HepG2 (cell line): ENCODE measurements around the gene CACNA1G. TPM values are rescaled to one million over a fixed set of nuclear protein-coding genes. Genes with fewer than 3 reads are reported as not detected.
A peak's percentile ranks its signal among the peaks of the same experiment; 100 is the strongest.

Experiments
- ARHGAP35 ChIP-seq: sonication (generic); formaldehyde crosslinking; IDR thresholded peaks from 2 replicates; pipeline ENCODE4 v1.9.0; 2022; ENCODE audit warnings: mild to moderate bottlenecking, inconsistent platforms, moderate library complexity, missing genetic modification reagents, borderline replicate concordance
- CBX5 ChIP-seq: sonication (generic); formaldehyde crosslinking; IDR thresholded peaks from 2 replicates; pipeline ENCODE4 v1.4.0; 2020; ENCODE audit warnings: missing genetic modification reagents, borderline replicate concordance
- DNMT1 ChIP-seq: sonication (generic); formaldehyde crosslinking; IDR thresholded peaks from 2 replicates; pipeline ENCODE4 v1.5.1; 2020; ENCODE audit warnings: mild to moderate bottlenecking, missing genetic modification reagents
- EP300 ChIP-seq, 3 experiments: sonication (generic) in 1 of 3; formaldehyde crosslinking in 1 of 3; IDR thresholded peaks; 2 replicates each; pipeline versions ENCODE4 v1.5.1 to v1.6.1; 2011 to 2020; ENCODE audit warnings: low read depth in 2 of 3, low read length in 2 of 3, borderline replicate concordance in 1 of 3, improper control_type of control experiment in 1 of 3, mild to moderate bottlenecking in 1 of 3, missing genetic modification reagents in 1 of 3, moderate library complexity in 1 of 3
- ETV6 ChIP-seq: sonication (generic); formaldehyde crosslinking; conservative IDR thresholded peaks from 2 replicates; pipeline ENCODE4 v1.4.0; 2020; ENCODE audit warnings: missing genetic modification reagents
- FOXP1 ChIP-seq, 2 experiments: fragments of 450-650 bp in 1 of 2; IDR thresholded peaks; 2 replicates each; pipeline ENCODE4 v1.6.1; 2017 to 2018; ENCODE audit warnings: antibody characterized with exemption in 1 of 2
- HBP1 ChIP-seq: IDR thresholded peaks from 2 replicates; pipeline ENCODE4 v1.6.1; 2016; ENCODE audit warnings: low read depth, control low read depth
- IKZF1 ChIP-seq: fragments of 450-650 bp; IDR thresholded peaks from 2 replicates; pipeline ENCODE4 v1.7.1; 2016
- IKZF5 ChIP-seq: IDR thresholded peaks from 2 replicates; pipeline ENCODE4 v1.6.1; 2018; ENCODE audit warnings: missing genetic modification reagents, mild to moderate bottlenecking, missing compliant biosample characterization
- MED8 ChIP-seq: sonication (generic); formaldehyde crosslinking; IDR thresholded peaks from 2 replicates; pipeline ENCODE4 v1.8.1; 2023; ENCODE audit warnings: mild to moderate bottlenecking, missing genetic modification reagents; ENCODE audit not compliant: insufficient replicate concordance
- NR2F6 ChIP-seq, 2 experiments: IDR thresholded peaks; 2 replicates each; pipeline ENCODE4 v1.6.1; 2016; ENCODE audit warnings: antibody characterized with exemption in 1 of 2, mild to moderate bottlenecking in 1 of 2
- RARA ChIP-seq: IDR thresholded peaks from 2 replicates; pipeline ENCODE4 v1.6.1; 2016; ENCODE audit warnings: missing genetic modification reagents, missing compliant biosample characterization
- SRSF4 ChIP-seq: fragments of 200-400 bp; formaldehyde crosslinking; IDR thresholded peaks from one replicate; pipeline ENCODE4 v1.6.1; 2018; ENCODE audit warnings: mild to moderate bottlenecking, low read depth, low read length, moderate library complexity; ENCODE audit not compliant: poor library complexity, severe bottlenecking
- TFDP1 ChIP-seq: IDR thresholded peaks from 2 replicates; pipeline ENCODE4 v1.6.1; 2016; ENCODE audit warnings: missing compliant biosample characterization, missing genetic modification reagents, borderline replicate concordance
- ZBTB43 ChIP-seq: sonication (generic); formaldehyde crosslinking; conservative IDR thresholded peaks from 2 replicates; pipeline ENCODE4 v1.4.0; 2020; ENCODE audit warnings: missing genetic modification reagents
- ZNF12 ChIP-seq: sonication (generic); formaldehyde crosslinking; IDR thresholded peaks from 2 replicates; pipeline ENCODE4 v1.5.0; 2020; ENCODE audit warnings: missing genetic modification reagents
- ZNF18 ChIP-seq: sonication (generic); formaldehyde crosslinking; IDR thresholded peaks from 2 replicates; pipeline ENCODE4 v1.8.0; 2022; ENCODE audit warnings: mild to moderate bottlenecking, missing genetic modification reagents; ENCODE audit not compliant: insufficient replicate concordance
- ZNF24 ChIP-seq: fragments of 450-650 bp; IDR thresholded peaks from 2 replicates; pipeline ENCODE4 v1.6.1; 2017; ENCODE audit warnings: antibody characterized with exemption, mild to moderate bottlenecking
- ZNF317 ChIP-seq: sonication (generic); formaldehyde crosslinking; IDR thresholded peaks from 2 replicates; pipeline ENCODE4 v1.5.0; 2020; ENCODE audit warnings: mild to moderate bottlenecking, missing genetic modification reagents
- ZNF350 ChIP-seq: sonication (generic); formaldehyde crosslinking; IDR thresholded peaks from 2 replicates; pipeline ENCODE4 v1.4.0; 2020; ENCODE audit warnings: mild to moderate bottlenecking, low read depth, missing genetic modification reagents, borderline replicate concordance
- ZNF383 ChIP-seq: sonication (generic); formaldehyde crosslinking; IDR thresholded peaks from 2 replicates; pipeline ENCODE4 v1.4.0; 2020; ENCODE audit warnings: missing genetic modification reagents, mild to moderate bottlenecking, borderline replicate concordance
- ZNF724P ChIP-seq: sonication (generic); formaldehyde crosslinking; IDR thresholded peaks from 2 replicates; pipeline ENCODE4 v1.8.0; 2022; ENCODE audit warnings: missing genetic modification reagents, borderline replicate concordance
- polyA plus RNA-seq, 8 experiments: library from polyadenylated mRNA; depleted of rRNA in 3 of 8; stranded (reverse) in 7 of 8; unstranded in 1 of 8; fragments of >200 nt; fragmentation: Illumina TruSeq in 4 of 8; extraction: Trizol in 4 of 8; gene quantifications; 2 replicates each; pipeline versions ENCODE4 v1.2.1 to v1.2.3, GENCODE V29; 2011 to 2016; ENCODE audit warnings: low read depth in 4 of 8, missing spikeins in 1 of 8, mixed read lengths in 1 of 8; ENCODE audit not compliant: insufficient read depth in 1 of 8
- total RNA-seq, 5 experiments: library from RNA; depleted of rRNA; stranded (reverse); fragments of >200 nt; fragmentation: Illumina TruSeq; extraction: Trizol; gene quantifications; 2 replicates each; pipeline ENCODE4 v1.2.3, GENCODE V29; 2016; ENCODE audit warnings: low read depth in 1 of 5

CACNA1G gene
- total and polyA plus RNA-seq, 2 of the 13 experiments (the other 11 are each of a cell fraction or from before 2014, with no cell fraction given): 0.02 TPM; not detected in 1

- TF ChIP-seq ZNF18 (CRISPR knock-in tag): peak; percentile 32
- peak; percentile 29; the same call in 1 of the 2 replicates for TF ChIP-seq TFDP1
- peak; percentile 31 to 94; a peak in 3 of 4 replicates for TF ChIP-seq EP300 (IDR thresholded peaks at IDR 0.05; ENCODE audit: low read depth in 2 of 2, low read length in 2 of 2)
- TF ChIP-seq EP300 (CRISPR knock-in tag; IDR thresholded peaks at IDR 0.05; ENCODE audit: borderline replicate concordance): peak; percentile 96
- no peak for TF ChIP-seq DNMT1
- no peak for TF ChIP-seq ZNF12 (CRISPR knock-in tag)
- TF ChIP-seq ZBTB43 (CRISPR knock-in tag): 0 out of 2 replicates have a peak, but pooled peaks have one; percentile 37
- TF ChIP-seq ETV6 (CRISPR knock-in tag): 0 out of 2 replicates have a peak, but pooled peaks have one; percentile 22
- TF ChIP-seq CBX5 (CRISPR knock-in tag): peak; percentile 77; the same call in 1 of the 2 replicates
- no peak for TF ChIP-seq MED8 (CRISPR knock-in tag)
- TF ChIP-seq HBP1 (CRISPR knock-in tag): peak; percentile 34; the same call in 1 of the 2 replicates
- peak; percentile 74; the same call in 1 of the 2 replicates for TF ChIP-seq IKZF5 (CRISPR knock-in tag)
- 0 out of 2 replicates have a peak, but pooled peaks have one; percentile 26 for TF ChIP-seq ZNF350 (CRISPR knock-in tag)
- TF ChIP-seq ZNF317 (CRISPR knock-in tag): 0 out of 2 replicates have a peak, but pooled peaks have one; percentile 62
- TF ChIP-seq ARHGAP35: 0 out of 2 replicates have a peak, but pooled peaks have one; percentile 48
- no peak for TF ChIP-seq ZNF24
- TF ChIP-seq SRSF4: no peak
- peak; percentile 81 for TF ChIP-seq RARA (CRISPR knock-in tag)
- TF ChIP-seq ZNF724P (CRISPR knock-in tag): 0 out of 2 replicates have a peak, but pooled peaks have one; percentile 29
- no peak for TF ChIP-seq IKZF1
- TF ChIP-seq NR2F6 (IDR thresholded peaks at IDR 0.05): peak; percentile 66; the same call in 1 of the 2 replicates
- TF ChIP-seq NR2F6 (CRISPR knock-in tag; IDR thresholded peaks at IDR 0.05): peak; percentile 82
- TF ChIP-seq ZNF383 (CRISPR knock-in tag): no peak
- no peak for TF ChIP-seq FOXP1 (IDR thresholded peaks at IDR 0.05)
- peak; percentile 45 for TF ChIP-seq FOXP1 (CRISPR knock-in tag; IDR thresholded peaks at IDR 0.05)
Observed at GRCh38 chr17:50661795-50662391, 101.4 kb downstream of the CACNA1G start (continued).
